K562 (cell line): ENCODE data around the gene BRCC3. TPM values are rescaled to one million over a fixed set of nuclear protein-coding genes. Genes with fewer than 3 reads are reported as not detected.

ENCODE experiments used
- CTBP1 ChIP-seq: fragments of 450-650 bp; IDR thresholded peaks from 2 replicates; pipeline ENCODE4 v1.6.1; 2016; ENCODE audit warnings: borderline replicate concordance
- ETV5 ChIP-seq: sonication (generic); formaldehyde crosslinking; IDR thresholded peaks from 2 replicates; pipeline ENCODE4 v1.4.0; 2020; ENCODE audit warnings: low read depth, mild to moderate bottlenecking, missing genetic modification reagents
- PHF21A ChIP-seq: fragments of 450-650 bp; IDR thresholded peaks from 2 replicates; pipeline ENCODE4 v1.6.1; 2017; ENCODE audit warnings: low read depth, borderline replicate concordance
- RFX7 ChIP-seq: fragments of 250-450 bp; sonication (Bioruptor Pico); IDR thresholded peaks from 2 replicates; pipeline ENCODE4 v1.5.1; 2021; ENCODE audit warnings: mild to moderate bottlenecking
- SIN3B ChIP-seq: fragments of 450-650 bp; IDR thresholded peaks from 2 replicates; pipeline ENCODE4 v1.6.1; 2017; ENCODE audit warnings: low read depth, mild to moderate bottlenecking, moderate library complexity
- SMAD3 ChIP-seq: fragments of 450-650 bp; formaldehyde crosslinking; conservative IDR thresholded peaks from 2 replicates; pipeline ENCODE4 v1.4.0; 2020; ENCODE audit warnings: mild to moderate bottlenecking
- SMARCB1 ChIP-seq: IDR thresholded peaks from 2 replicates; pipeline ENCODE4 v1.6.1; 2011; ENCODE audit warnings: improper control_type of control experiment, low read depth; ENCODE audit not compliant: insufficient read length
- TBL1XR1 ChIP-seq, 2 experiments: IDR thresholded peaks; 2 replicates each; pipeline ENCODE4 v1.6.1; 2012; ENCODE audit warnings: improper control_type of control experiment in 2 of 2, low read length in 2 of 2, mild to moderate bottlenecking in 1 of 2
- polyA plus RNA-seq, 8 experiments: library from polyadenylated mRNA; depleted of rRNA in 4 of 8; stranded (reverse) in 5 of 8; unstranded in 3 of 8; fragments of >200 nt; fragmentation: Nextera tagmentation in 2 of 8; fragmentation: Illumina TruSeq in 1 of 8; extraction: Ambion mirVana in 2 of 8; extraction: Trizol in 1 of 8; gene quantifications; 2 replicates each; pipeline versions ENCODE4 v1.2.1 to v1.2.3, GENCODE V29; 2011 to 2014; ENCODE audit warnings: inconsistent platforms in 1 of 8, missing spikeins in 1 of 8
- total RNA-seq, 7 experiments: library from RNA; depleted of rRNA in 6 of 7; stranded (reverse); fragments of >200 nt in 6 of 7; fragmentation: Illumina TruSeq in 2 of 7; extraction: Trizol in 2 of 7; gene quantifications; 2 replicates each; pipeline versions ENCODE4 v1.2.1 to v1.2.3, GENCODE V29; 2011 to 2021; ENCODE audit warnings: low replicate concordance in 1 of 7
- TF ChIP-seq, protein P1 (sequence below): fragments of 450-650 bp; IDR thresholded peaks from 2 replicates; pipeline ENCODE4 v1.6.1; 2016; ENCODE audit warnings: low read depth
- TF ChIP-seq, protein P2 (sequence below): sonication (generic); formaldehyde crosslinking; IDR thresholded peaks from 2 replicates; pipeline ENCODE4 v1.8.1; 2022; ENCODE audit warnings: missing genetic modification reagents
- TF ChIP-seq, protein P3 (sequence below): sonication (generic); formaldehyde crosslinking; IDR thresholded peaks from 2 replicates; pipeline ENCODE4 v1.8.0; 2022; ENCODE audit warnings: missing genetic modification reagents, mild to moderate bottlenecking, moderate library complexity, borderline replicate concordance
- TF ChIP-seq, protein P4 (sequence below), 2 experiments: IDR thresholded peaks in 1 of 2; conservative IDR thresholded peaks in 1 of 2; 2 replicates each; pipeline ENCODE4 v1.6.1; 2016; ENCODE audit warnings: low read depth in 2 of 2, mild to moderate bottlenecking in 1 of 2, missing compliant biosample characterization in 1 of 2, missing genetic modification characterization in 1 of 2, moderate library complexity in 1 of 2

Gene BRCC3
- total and polyA plus RNA-seq, 9 of the 15 experiments (the other 6 are each of a cell fraction or from before 2014, with no cell fraction given), result 9.6 to 44.8 (median 26.7) TPM

DNA sequence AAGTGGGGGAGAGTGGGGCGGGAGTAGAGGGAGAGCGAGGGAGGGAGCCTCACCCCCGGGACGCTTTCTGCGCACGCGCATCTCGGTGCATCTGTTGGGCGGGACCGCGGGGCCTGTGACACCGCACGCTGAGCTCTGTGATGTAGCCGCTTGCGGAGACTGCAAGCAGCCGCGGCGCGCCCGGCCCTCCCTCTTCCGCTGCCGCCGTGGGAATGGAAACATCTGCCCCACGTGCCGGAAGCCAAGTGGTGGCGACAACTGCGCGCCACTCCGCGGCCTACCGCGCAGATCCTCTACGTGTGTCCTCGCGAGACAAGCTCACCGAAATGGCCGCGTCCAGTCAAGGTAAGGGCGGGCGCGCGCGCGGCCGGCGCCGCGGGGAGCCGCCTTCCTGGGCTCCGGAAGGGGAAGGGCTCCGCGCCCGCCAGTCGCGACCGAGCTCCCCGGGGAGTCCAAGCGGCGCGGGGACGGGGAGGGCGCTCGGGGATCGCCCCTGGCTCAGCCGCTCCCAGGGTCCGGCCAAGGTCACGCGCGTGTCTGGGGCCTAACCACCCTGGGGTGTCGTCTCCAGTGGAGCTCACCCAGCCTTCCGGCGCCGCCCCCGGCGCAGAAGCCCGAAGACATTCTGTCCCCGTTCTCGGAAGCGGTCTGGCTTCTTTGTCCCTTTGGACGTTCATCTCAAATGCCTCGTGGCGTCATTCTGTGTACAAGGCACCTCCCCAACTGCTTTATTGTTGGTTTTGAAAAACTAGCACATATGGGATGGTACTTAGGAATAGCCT is 44.4 kb upstream of the BRCC3 start, which contains the start of gene FUNDC2 (continued):
- TF ChIP-seq CTBP1 (peak; percentile 85), SMAD3 (CRISPR knock-in tag) (no peak), ETV5 (CRISPR knock-in tag) (peak; percentile 89), RFX7 (no peak), TBL1XR1 (IDR thresholded peaks at IDR 0.05; ENCODE audit: low read length in 2 of 2) (peak in 1 of 2 experiments; percentile 50; a peak in 1 of 4 replicates), SIN3B (peak; percentile 81), PHF21A (no peak), SMARCB1 (no peak)
- TF ChIP-seq, protein P1, sequence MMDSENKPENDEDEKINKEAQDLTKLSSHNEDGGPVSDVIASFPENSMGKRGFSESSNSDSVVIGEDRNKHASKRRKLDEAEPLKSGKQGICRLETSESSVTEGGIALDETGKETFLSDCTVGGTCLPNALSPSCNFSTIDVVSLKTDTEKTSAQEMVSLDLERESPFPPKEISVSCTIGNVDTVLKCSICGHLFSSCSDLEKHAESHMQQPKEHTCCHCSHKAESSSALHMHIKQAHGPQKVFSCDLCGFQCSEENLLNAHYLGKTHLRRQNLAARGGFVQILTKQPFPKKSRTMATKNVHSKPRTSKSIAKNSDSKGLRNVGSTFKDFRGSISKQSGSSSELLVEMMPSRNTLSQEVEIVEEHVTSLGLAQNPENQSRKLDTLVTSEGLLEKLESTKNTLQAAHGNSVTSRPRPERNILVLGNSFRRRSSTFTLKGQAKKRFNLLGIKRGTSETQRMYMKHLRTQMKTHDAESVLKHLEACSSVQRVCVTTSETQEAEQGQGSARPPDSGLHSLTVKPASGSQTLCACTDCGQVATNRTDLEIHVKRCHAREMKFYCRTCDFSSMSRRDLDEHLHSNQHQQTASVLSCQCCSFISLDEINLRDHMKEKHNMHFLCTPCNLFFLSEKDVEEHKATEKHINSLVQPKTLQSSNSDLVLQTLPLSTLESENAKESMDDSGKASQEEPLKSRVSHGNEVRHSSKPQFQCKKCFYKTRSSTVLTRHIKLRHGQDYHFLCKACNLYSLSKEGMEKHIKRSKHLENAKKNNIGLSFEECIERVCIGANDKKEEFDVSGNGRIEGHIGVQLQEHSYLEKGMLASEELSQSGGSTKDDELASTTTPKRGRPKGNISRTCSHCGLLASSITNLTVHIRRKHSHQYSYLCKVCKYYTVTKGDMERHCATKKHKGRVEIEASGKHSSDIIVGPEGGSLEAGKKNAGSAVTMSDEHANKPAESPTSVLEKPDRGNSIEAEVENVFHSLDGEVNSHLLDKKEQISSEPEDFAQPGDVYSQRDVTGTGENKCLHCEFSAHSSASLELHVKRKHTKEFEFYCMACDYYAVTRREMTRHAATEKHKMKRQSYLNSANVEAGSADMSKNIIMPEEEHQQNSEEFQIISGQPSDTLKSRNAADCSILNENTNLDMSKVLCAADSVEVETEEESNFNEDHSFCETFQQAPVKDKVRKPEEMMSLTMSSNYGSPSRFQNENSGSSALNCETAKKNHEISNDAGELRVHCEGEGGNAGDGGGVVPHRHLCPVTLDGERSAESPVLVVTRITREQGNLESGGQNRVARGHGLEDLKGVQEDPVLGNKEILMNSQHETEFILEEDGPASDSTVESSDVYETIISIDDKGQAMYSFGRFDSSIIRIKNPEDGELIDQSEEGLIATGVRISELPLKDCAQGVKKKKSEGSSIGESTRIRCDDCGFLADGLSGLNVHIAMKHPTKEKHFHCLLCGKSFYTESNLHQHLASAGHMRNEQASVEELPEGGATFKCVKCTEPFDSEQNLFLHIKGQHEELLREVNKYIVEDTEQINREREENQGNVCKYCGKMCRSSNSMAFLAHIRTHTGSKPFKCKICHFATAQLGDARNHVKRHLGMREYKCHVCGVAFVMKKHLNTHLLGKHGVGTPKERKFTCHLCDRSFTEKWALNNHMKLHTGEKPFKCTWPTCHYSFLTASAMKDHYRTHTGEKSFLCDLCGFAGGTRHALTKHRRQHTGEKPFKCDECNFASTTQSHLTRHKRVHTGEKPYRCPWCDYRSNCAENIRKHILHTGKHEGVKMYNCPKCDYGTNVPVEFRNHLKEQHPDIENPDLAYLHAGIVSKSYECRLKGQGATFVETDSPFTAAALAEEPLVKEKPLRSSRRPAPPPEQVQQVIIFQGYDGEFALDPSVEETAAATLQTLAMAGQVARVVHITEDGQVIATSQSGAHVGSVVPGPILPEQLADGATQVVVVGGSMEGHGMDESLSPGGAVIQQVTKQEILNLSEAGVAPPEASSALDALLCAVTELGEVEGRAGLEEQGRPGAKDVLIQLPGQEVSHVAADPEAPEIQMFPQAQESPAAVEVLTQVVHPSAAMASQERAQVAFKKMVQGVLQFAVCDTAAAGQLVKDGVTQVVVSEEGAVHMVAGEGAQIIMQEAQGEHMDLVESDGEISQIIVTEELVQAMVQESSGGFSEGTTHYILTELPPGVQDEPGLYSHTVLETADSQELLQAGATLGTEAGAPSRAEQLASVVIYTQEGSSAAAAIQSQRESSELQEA, result no peak
- TF ChIP-seq, protein P2, sequence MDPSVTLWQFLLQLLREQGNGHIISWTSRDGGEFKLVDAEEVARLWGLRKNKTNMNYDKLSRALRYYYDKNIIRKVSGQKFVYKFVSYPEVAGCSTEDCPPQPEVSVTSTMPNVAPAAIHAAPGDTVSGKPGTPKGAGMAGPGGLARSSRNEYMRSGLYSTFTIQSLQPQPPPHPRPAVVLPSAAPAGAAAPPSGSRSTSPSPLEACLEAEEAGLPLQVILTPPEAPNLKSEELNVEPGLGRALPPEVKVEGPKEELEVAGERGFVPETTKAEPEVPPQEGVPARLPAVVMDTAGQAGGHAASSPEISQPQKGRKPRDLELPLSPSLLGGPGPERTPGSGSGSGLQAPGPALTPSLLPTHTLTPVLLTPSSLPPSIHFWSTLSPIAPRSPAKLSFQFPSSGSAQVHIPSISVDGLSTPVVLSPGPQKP, result no peak
- TF ChIP-seq, protein P3, sequence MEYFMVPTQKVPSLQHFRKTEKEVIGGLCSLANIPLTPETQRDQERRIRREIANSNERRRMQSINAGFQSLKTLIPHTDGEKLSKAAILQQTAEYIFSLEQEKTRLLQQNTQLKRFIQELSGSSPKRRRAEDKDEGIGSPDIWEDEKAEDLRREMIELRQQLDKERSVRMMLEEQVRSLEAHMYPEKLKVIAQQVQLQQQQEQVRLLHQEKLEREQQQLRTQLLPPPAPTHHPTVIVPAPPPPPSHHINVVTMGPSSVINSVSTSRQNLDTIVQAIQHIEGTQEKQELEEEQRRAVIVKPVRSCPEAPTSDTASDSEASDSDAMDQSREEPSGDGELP, result peak; percentile 90
- TF ChIP-seq, protein P4, sequence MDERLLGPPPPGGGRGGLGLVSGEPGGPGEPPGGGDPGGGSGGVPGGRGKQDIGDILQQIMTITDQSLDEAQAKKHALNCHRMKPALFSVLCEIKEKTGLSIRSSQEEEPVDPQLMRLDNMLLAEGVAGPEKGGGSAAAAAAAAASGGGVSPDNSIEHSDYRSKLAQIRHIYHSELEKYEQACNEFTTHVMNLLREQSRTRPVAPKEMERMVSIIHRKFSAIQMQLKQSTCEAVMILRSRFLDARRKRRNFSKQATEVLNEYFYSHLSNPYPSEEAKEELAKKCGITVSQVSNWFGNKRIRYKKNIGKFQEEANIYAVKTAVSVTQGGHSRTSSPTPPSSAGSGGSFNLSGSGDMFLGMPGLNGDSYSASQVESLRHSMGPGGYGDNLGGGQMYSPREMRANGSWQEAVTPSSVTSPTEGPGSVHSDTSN (CRISPR knock-in tag; IDR thresholded peaks at IDR 0.05; ENCODE audit: low read depth), result no peak
- TF ChIP-seq, protein P4 (tag; conservative IDR thresholded peaks at IDR 0.05; ENCODE audit: low read depth), result no peak
